ENCODE measurements around the gene UBXN6.

The UBXN6 gene

DNA sequence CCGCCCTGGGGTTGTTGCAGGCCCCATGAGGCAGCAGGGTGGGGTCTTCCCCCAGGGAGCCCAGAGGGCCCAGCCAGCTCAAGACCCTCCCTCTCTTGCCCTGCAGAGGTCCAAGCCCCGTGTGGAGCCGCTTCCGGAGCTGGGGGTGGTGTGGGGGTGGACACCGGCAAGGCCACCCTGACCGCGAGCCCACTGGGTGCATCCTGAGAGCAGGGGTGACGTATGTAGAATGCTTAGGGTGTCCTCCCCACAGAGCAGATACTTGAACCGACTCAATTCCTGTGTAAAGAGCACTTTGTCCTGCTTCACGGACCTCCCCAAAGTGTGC lies 14.8 kb downstream of the UBXN6 start:
- DNase-seq (ENCODE audit: low spot score), result no peak

DNA sequence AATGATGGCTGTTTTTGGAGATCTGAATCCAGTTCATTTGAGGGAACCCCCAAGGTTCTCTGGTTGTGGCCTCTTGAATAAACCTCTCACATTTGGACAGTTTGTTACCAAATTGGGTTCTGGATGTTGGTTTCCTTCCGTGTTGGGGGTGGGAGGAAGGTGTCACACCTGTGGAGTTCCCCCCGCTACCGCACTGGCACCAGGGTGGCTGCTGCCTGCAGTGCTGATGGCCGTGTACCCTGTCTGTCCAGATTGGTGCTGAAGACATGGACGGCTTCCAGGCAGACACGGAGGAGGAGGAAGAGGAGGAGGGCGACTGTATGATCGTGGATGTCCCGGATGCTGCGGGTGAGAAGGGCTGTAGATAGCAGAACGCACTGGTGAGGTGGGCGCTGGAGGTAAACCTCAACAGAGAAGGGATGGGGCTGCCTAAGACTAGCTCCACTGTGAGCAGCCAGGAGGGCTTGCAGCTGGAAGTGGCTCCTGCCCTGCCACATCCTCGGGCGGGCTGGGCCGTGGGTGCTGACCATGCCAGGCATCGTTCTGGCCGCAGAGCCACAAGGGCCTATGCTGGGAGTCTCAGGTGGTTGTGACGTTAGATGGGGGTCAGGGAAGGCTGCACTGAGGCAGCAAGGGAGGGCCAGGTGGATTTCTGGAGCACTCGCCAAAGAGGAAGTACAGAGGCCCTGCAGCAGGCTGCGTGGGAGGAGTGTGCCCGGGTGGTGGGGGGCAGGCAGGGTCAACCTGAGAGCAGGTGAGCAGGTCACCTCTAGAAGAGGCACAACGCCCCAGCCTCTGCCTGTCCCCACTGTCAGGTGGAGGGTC lies 15.4 kb downstream of the UBXN6 start:
- DNase-seq (ENCODE audit: low spot score), result no peak

DNA sequence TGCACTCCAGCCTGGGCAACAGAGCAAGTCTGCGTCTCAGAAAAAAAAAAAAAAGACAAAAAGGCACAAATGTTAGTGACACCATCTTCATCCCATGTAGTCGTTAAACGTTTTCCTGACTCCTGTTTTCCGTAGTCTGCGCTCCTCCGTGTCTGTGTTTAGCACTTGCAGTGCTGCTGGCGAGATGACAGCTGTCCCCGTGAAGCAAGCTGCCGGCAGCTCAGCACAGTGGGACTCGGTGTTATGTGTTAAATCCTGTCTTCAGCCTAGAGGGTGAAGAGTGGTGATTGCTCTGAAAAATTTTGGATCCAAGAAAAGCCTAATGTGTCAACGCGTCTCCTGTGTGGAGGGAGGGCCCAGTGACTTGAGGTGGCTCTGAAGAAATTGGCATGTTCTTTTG lies 18.4 kb downstream of the UBXN6 start:
- no peak for DNase-seq (ENCODE audit: low spot score)

DNA sequence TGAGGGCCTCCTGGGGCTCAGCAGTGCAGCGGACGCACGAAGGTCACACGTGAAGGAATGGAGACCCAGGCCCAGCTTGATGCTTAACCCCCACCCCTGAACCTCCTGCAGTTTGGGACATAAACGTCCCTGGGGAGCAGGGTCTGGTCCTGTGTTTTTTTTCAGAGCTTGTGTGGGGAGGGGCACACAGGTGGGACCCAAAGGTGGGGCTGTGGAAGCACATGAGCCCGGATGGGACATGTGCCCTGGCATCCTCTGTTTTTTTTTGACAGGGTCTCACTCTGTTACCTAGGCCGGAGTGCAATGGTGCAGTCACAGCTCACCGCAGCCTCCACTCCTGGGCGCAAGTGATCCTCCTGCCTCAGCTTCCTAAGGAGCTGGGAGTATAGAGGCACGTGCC lies 20.5 kb downstream of the UBXN6 start:
- no peak for DNase-seq (ENCODE audit: low spot score)

DNA sequence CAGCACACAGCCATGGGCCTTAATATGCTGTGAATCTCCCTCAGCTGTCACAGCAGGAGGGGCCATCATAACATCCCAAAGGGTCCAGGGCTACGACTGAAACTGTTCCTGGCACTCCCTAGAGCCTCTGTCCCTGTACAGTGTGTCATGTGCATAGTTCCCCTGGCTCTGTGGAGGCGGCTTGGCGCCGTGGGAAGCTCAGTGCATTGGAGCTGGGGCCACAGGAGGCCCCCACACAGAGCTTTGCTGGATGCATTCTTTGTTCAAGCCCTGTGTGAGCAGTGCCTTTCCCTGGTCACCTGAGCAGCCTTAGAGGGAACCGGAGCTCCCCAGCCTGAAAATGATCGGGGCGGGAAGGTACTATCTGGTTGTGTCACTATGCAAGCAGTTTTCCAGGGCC lies 21.4 kb downstream of the UBXN6 start:
- DNase-seq (ENCODE audit: low spot score), result no peak

DNA sequence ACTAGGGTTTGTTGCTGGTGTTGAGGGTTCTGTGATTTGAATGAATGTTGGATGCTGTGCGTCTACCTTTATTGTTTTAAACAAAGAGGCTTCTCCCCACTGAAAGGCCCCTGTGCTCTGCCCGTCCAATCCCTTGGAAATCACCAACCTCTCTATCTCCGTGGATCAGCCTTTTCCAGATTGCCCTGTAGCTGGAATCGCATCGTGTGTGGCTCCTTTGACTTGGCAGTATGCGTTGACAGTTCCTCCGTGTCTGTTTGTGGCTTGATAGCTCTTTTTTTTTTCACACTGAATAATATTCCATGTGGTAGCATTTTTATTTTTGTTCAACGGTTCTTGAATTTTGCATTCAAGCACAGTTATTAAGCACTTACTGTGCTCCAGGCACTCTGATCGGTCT lies 23.2 kb downstream of the UBXN6 start:
- no peak for DNase-seq (ENCODE audit: low spot score)

DNA sequence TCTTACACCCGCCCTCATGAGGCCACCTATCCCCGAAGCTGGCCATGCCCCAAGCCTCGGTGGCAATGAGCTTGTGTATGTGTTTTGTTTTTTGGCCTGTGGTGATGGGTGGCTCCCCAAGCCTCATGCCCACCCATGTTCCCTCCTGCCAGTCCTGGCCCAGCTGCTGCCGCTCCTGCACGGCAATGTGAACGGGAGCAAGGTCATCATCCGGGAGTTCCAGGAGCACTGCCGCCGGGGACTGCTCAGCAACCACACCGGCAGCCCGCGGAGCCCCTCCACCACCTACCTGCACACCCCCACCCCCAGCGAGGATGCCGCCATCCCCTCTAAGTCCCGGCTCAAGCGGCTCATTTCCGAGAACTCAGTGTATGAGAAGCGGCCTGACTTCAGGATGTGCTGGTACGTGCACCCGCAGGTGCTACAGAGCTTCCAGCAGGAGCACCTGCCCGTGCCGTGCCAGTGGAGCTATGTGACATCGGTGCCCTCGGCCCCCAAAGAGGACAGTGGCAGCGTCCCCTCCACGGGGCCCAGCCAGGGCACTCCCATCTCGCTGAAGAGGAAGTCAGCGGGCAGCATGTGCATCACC lies 24.6 kb downstream of the UBXN6 start:
- no peak for DNase-seq (ENCODE audit: low spot score)

DNA sequence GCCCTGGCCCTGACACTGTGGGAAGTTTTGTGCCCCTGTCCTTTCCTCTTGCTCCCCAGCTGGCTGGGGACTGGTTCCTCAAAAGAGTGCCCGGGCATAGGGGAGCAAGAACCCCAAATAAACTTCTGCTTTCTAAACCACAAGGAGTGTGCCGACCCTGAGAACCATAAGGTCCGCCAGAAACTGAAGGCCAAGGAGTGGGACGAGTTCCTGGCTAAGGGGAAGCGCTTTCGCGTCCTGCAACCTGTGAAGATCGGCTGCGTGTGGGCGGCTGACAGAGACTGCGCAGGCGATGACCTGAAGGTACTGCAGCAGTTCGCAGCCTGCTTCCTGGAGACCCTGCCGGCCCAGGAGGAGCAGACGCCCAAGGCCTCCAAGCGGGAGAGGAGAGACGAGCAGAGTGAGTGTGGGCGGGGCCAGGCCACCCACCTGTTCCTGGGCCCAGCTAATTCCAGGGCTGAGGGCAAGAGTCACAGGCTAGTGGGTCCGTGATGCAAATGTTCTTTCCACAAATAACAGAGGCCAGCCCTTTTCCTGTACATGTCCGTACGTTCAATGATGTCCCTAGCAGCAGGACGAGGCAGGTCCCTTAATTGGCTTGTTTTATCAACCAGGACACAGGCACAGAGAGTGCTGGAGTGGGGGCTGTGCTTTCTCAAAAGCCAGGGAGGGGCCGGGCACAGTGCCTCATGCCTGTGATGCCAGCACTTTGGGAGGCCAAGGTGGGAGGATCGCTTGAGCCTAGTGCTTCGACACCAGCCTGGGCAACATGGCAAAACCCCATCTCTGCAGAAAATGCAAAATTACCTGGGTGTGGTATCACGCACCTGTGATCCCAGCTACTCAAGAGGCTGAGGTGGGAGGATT lies 25.6 kb downstream of the UBXN6 start:
- no peak for DNase-seq (ENCODE audit: low spot score)

DNA sequence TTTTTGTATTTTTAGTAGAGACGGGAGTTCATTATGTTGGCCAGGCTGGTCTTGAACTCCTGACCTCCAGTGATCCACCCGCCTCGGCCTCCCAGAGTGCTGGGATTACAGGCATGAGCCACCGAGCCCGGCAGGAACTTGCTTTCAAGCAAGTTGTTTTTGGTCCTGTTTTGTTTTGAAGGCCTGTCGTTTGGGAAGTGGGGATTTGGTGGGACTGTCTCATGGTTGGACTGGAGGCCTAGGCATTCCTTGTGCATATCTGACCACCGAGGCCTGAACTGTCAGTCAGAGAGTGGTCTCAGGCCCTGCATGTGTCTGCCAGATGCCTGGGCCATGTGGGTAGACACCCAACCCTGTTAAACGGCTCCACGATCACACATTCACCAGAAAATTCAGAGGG lies 26.3 kb downstream of the UBXN6 start:
- no peak for DNase-seq (ENCODE audit: low spot score)

DNA sequence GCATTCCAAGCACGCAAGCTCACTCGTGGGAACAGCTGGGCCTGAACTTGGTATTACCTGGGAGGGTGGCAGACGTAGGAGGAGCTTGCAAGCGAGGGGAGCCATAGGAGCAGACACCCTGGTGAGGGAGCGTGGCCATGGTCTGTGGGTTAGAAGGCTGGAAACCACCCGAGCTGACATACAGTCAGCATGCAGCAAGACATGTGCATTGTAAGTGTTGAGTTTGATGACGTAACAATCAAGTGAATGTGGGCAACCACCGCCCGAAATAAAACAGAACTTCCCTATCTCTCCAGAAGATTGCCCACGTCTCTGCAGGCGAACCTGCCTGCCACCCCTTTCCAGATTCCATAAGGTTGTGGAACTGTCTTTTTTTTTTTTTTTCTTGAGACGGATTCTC lies 26.8 kb downstream of the UBXN6 start:
- no peak for DNase-seq (ENCODE audit: low spot score)

DNA sequence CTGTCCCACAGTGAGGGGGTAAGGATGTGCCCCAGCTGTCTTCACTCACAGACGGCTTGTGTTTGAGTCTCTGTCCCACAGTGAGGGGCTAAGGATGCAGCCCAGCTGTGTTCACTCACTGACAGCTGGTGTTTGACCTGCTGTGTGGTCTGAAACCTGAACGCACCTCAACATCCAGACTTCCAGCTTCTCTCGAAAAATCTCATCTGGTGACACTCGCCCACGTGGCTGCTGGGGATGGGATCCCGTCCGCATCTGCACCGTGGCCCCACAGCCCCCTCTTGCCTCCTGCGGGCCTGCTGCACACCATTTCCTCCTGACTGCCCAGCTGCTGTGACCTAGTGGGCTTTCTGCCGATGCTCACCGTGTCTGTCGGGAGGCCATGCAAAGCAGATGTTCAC lies 27.8 kb downstream of the UBXN6 start:
- no peak for DNase-seq (ENCODE audit: low spot score)

DNA sequence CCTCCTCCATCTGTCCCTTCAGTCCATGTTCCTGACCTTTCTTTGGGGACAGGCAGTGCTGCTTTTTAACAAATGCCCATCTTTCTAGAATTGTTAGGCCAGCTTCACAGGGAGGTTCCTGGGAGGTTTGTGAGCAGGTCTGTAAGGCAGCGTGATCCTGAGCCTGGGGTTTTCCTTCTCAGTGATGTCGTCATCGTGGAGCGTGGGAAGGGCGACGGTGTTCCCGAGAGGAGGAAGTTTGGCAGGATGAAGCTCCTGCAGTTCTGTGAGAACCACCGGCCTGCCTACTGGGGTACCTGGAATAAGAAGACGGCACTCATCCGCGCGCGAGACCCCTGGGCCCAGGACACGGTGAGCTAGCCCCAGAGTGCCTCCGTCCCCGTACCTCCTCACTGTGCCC lies 28.3 kb downstream of the UBXN6 start:
- DNase-seq (ENCODE audit: low spot score), result no peak

DNA sequence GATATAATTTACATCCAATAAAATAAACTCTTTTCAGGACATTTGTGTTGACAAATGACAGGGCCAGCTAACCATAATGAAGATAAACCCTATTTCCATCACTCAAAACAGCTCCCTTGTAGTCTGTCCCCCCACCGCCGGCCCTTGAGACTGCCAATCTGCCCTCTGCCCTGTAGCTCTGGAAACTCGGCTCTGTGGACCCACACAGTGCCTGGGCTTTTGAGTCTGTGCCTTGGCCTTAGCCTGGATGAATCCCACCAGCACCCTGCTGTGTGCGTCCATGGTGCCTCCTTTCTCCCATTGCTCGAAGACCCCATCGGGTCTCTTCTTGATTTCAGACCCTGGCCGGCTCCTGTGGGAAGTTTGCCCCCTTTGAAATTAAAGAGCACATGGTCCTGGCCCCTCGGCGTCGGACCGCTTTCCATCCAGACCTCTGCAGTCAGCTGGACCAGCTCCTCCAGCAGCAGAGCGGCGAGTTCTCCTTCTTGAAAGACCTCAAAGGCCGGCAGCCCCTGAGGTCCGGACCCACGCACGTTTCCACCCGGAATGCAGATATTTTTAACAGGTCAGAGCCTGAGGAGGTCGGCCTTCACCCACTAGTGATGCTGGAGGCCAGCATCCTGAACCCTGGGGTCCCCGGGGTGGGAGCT lies 29.1 kb downstream of the UBXN6 start:
- no peak for DNase-seq (ENCODE audit: low spot score)

DNA sequence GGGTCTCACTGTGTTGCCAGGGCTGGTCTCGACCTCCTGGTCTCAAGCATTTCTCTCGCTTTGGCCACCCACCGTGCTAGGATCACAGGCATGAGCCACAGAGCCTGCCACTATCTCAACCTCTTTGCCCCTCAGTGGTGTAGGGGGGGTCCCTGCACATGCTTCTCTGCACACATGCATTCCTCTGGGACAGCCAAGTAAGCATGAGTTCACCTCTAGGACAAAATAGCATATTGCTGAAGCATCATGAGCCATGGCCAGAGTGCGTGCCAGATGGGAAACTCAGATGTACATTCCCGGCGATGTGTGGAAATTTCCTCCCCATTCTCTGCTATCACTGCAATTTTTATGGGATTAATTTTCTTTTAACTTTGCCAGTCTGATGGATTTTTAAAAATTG lies 32.1 kb downstream of the UBXN6 start:
- DNase-seq (ENCODE audit: low spot score), result no peak

DNA sequence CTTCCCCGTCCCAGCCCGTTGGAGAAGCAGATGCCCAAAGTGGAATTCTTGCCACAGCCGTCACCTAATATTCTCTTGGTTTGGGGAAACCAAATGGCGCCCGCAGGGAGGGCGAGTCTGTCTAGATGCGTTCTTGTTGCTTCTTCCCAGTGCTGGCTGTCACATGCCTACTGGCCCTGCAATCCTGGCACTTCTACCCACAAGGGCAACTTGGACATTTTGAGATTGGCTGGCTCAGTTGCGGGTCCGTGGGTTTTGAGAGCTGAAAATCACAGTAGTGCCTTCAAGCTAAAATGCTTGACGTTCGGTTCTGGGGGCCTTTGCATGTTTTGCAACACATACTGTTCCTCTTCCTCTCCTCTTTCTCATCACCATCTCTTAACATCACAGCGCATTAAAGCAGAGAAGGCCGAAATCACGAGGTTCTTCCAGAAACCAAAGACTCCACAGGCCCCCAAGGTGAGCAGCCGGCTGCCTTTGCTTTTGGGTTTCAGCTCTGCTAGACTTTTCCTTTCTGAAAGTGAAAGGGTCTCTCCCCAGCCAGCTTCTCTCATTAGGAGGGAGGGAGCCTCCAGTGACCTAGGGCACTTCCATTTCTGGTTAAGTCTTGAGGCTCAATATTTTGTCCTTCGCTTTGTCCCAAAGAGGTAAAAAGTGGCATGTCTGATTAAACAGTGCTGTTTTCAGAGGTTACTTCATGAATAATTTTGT lies 34.0 kb downstream of the UBXN6 start:
- no peak for DNase-seq (ENCODE audit: low spot score)

DNA sequence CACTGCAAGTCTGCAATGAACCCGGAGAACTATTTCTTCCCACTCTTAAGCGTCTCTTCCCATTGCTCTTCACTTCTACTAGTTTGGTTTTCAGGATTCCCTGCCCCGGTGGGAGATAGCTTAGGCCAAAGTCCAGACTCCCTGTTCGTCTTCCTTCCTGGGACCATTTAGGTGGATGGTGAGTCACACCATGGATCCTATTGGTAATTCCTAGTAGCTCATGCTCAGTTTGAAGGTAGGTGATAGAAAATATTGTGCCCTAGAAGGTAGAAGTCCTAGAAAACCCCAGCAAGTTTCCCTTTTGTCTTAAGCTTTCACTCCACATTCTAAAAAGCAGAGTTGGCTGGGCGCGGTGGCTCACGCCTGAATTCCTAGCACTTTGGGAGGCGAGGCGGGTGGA lies 41.3 kb downstream of the UBXN6 start:
- no peak for DNase-seq (ENCODE audit: low spot score)

DNA sequence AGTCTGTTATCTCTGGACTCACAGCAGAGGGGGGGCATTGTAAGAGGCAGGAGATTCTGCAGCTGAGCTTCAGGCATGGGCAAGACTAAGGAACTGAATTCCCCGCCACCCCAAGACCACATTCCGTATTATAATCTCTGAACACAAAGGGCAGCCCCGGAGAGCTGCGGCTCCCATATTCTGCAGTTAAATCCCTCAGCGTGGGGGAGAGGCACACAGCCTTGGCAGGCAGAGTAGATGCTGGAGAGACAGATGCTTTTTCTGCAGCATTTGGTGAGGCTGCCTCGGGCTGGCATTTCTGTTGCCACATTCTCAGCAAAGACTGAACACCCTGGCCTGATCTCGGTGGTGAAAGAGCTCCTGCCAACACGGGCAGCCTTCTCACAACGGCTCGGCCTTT lies 42.2 kb downstream of the UBXN6 start:
- no peak for DNase-seq (ENCODE audit: low spot score)

DNA sequence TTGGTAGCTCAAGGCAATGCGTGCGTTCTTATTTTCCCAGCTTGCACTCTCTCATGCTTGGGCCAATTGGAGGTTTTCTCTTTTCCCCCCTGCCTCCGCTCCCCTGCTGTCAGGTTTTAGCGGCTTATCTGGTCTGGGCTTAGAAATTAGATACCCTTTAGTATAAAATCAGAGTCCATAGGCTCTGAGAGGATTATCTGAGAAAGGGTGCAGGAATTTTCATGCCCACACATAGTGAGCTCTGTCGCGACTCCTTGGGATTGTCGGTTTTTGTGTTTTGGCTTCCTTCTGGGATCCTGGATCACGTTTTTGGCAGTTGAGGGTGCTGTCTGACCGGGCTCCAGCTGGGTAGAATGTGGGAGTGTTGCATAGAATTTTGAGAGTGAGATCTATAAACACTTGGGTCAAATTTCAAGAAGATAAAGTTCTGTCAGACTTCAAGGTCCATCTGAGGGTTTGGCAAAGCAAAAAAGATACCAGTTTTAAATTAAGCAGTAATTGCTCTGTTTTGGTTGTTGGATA lies 42.7 kb downstream of the UBXN6 start:
- no peak for DNase-seq (ENCODE audit: low spot score)

DNA sequence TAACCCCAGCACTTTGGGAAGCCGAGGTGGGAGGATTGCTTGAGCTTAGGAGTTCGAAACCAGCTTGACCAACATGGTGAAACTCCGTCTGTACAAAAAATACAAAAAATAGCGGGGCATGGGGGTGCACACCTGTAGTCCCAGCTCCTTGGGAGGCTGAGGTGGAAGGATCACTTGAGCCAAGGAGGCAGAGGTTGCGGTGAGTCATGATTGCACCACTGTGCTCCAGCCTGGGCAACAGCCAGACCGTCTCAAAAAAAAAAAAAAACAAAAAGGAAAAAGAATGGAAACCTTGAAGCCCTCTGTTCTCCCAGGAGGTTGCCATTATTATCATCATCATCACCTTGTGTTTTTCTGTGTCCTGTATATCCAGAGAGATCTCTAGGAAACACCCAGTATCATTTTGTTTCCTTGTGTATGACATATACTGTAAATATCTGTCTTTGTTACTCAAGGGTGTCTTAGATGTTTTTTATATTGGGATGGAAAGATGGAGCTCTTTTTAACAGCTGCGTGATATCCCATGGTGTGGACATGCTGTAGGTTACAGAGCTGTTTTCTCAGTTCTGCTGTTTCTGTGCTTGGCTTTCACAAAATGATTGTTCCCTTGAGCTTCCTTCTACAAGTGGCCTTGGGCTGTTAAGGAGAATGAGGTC lies 43.3 kb downstream of the UBXN6 start:
- no peak for DNase-seq (ENCODE audit: low spot score)

DNA sequence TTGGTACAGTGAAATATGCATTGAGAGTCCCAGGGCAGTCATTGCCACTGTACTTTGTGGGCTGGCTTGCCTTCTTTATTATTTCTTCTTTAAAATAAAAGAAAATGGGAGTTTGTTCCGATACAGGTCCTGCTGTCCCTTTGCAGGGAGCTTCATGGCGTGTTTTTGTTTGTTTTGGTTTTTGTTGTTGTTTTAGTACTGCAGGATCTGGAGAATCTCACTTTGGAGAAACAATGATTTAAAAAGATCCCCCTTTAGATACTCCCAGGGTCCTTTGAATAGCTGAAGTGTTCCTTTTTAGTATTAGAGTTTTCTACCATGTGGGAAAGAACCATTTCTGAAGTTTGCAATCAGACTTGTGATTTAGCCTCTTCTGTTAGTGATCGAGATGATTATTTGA lies 44.0 kb downstream of the UBXN6 start:
- no peak for DNase-seq (ENCODE audit: low spot score)

All from hematopoietic multipotent progenitor cell treated with erythropoietin and hydrocortisone succinate and interleukin-3 and kit ligand, for 15 days (in vitro differentiated cells).